ENCODE data around the gene FIBP.

- TF ChIP-seq EZH2 (IDR thresholded peaks at IDR 0.05; ENCODE audit: low read depth) (no peak), CTCF (conservative IDR thresholded peaks at IDR 0.05) (no peak)
Measured at GRCh38 chr11:65857853-65858680, 30.2 kb downstream of the FIBP start, which contains the start of gene CFL1.

All from PC-9 (cell line).